Left lung (tissue), 10 donors: ENCODE measurements around the gene MYOC. TPM values are rescaled to one million over a fixed set of nuclear protein-coding genes. Genes with fewer than 3 reads are reported as not detected.

Source experiments
- ATAC-seq: fragments of 200-7000 bp; cut with Tn5 transposase; one replicate; pipeline ENCODE4 v1.9.1; 2020; ENCODE audit warnings: moderate library complexity
- DNase-seq, 4 donors: peaks; one replicate each; pipeline ENCODE4 v3.0.0-alpha.2; 2013 to 2020
- H3K27ac ChIP-seq, 2 donors: fragments of 200-600 bp; sonication (generic) in 1 of 2; one replicate each; pipeline versions ENCODE4 v1.5.0 to v1.8.0; 2020 to 2021
- H3K27me3 ChIP-seq, 2 donors: fragments of 200-600 bp; sonication (generic) in 1 of 2; one replicate each; pipeline versions ENCODE4 v1.5.0 to v1.8.0; 2020 to 2021
- H3K36me3 ChIP-seq, 2 donors: fragments of 200-600 bp; sonication (generic) in 1 of 2; one replicate each; pipeline versions ENCODE4 v1.5.0 to v1.8.0; 2020 to 2021
- H3K4me1 ChIP-seq, 2 donors: fragments of 200-600 bp; one replicate each; pipeline ENCODE4 v1.8.0; 2021
- H3K4me3 ChIP-seq, 2 donors: fragments of 200-600 bp; sonication (generic) in 1 of 2; one replicate each; pipeline versions ENCODE4 v1.5.0 to v1.8.0; 2020 to 2021; ENCODE audit warnings: mild to moderate bottlenecking in 1 of 2
- H3K9me3 ChIP-seq, 2 donors: fragments of 200-600 bp; sonication (generic) in 1 of 2; one replicate each; pipeline versions ENCODE4 v1.5.0 to v1.8.0; 2020 to 2021
- CTCF ChIP-seq, 2 donors: fragments of 200-600 bp; sonication (generic) in 1 of 2; IDR thresholded peaks; one replicate each; pipeline versions ENCODE4 v1.5.0 to v1.8.0; 2021; ENCODE audit warnings: antibody characterized with exemption in 2 of 2
- intact Hi-C, 2 donors: fragments of 100-400 bp; cut with DNase I; formaldehyde crosslinking; loops; one replicate each; pipeline versions ENCODE4 v1.11.2 to v1.14.2; 2022
- polyA plus RNA-seq, 6 donors: library from polyadenylated mRNA; unstranded; fragments of 120-200 nt; gene quantifications; one replicate each; pipeline ENCODE4 v1.2.1, GENCODE V29; 2013; ENCODE audit not compliant: insufficient read length in 6 of 6
- total RNA-seq, 2 donors: library from RNA; stranded (reverse); fragmentation: NEBNext Ultra II Directional; extraction: Animal tissue kit (Norgen Biotek cat#: 25700); gene quantifications; one replicate each; pipeline ENCODE4 v1.2.1, GENCODE V29; 2021
- donor health status: DM: no; HTN: yes; CAD: no.
- donor health status: DM: no; HTN: no; CAD: no.

MYOC gene
- total and polyA plus RNA-seq, 8 donors, result 0.58 to 7.8 (median 4.9) TPM; not detected in 1

- H3K4me1 ChIP-seq, result peaks cover 0 to 14% of the 10 kb centered on the region in 2 donors
- ATAC-seq, result no peak
- H3K27me3 ChIP-seq, result no peaks in the 10 kb centered on the region
- no peaks in the 10 kb centered on the region for H3K36me3 ChIP-seq
- intact Hi-C loops, result no loop called here
- H3K9me3 ChIP-seq, result no peaks in the 10 kb centered on the region
- DNase-seq, result no peak
- TF ChIP-seq CTCF (IDR thresholded peaks at IDR 0.05), result no peak
- no peak overlapping the region for H3K27ac ChIP-seq
- no peak overlapping the region for H3K4me3 ChIP-seq
These were observed 11.2 kb downstream of the MYOC start for GRCh38 chr1:171641076-171641864.

GRCh38 chr1:171640225-171640624 lies 12.3 kb downstream of the MYOC start:
- intact Hi-C loops, result no loop called here
- Histone ChIP-seq H3K9me3 (no peaks in the 10 kb centered on the region), H3K4me1 (peaks cover 0 to 11% of the 10 kb centered on the region in 2 donors), H3K27me3 (no peaks in the 10 kb centered on the region), H3K36me3 (no peaks in the 10 kb centered on the region), H3K27ac (no peak overlapping the region), H3K4me3 (no peak overlapping the region)
- DNase-seq, result no peak
- ATAC-seq, result no peak
- TF ChIP-seq CTCF (IDR thresholded peaks at IDR 0.05), result no peak

- intact Hi-C loops, result no loop called here
- no peak for DNase-seq
- Histone ChIP-seq H3K27me3 (no peaks in the 10 kb centered on the region), H3K27ac (peak overlapping the region in 1 of 2 donors; percentile 34), H3K36me3 (no peaks in the 10 kb centered on the region), H3K4me1 (no peaks in the 10 kb centered on the region), H3K4me3 (no peak overlapping the region), H3K9me3 (no peaks in the 10 kb centered on the region)
- peak; percentile 54 for ATAC-seq
- TF ChIP-seq CTCF (IDR thresholded peaks at IDR 0.05), result no peak
These were observed 14.4 kb downstream of the MYOC start for GRCh38 chr1:171637928-171638576.

- intact Hi-C loops, result no loop called here
- DNase-seq, result no peak
These were observed 16.3 kb downstream of the MYOC start for GRCh38 chr1:171636141-171636540.

More at GRCh38 chr1:171636141-171636540, 16.3 kb downstream of the MYOC start:
- no peaks in the 10 kb centered on the region for H3K9me3 ChIP-seq
- TF ChIP-seq CTCF (IDR thresholded peaks at IDR 0.05), result no peak
- H3K27ac ChIP-seq, result no peak overlapping the region
- no peak for ATAC-seq
- H3K4me1 ChIP-seq, result no peaks in the 10 kb centered on the region
- H3K4me3 ChIP-seq, result no peak overlapping the region
- H3K27me3 ChIP-seq, result no peaks in the 10 kb centered on the region
- no peaks in the 10 kb centered on the region for H3K36me3 ChIP-seq
